PC-9 (cell line): Measurements from ENCODE around the gene FGD4. TPM values are rescaled to one million over a fixed set of nuclear protein-coding genes. Genes with fewer than 3 reads are reported as not detected.

Experiments
- BruUV-seq: library from RNA; stranded (reverse); fragments of 400-500 nt; replicated peaks from 2 replicates; lab custom pipeline; 2021; lab: Mats Ljungman, UMichigan
- CTCF ChIA-PET: fragments of 300-600 bp; sonication (Branson Sonifier 250); formaldehyde crosslinking; loops from one replicate; lab custom pipeline; 2022; ENCODE audit warnings: antibody characterized with exemption; lab: Charles Lee
- POLR2A ChIA-PET: fragments of 300-600 bp; sonication (Branson Sonifier 250); formaldehyde crosslinking; loops from one replicate; lab custom pipeline; 2022; ENCODE audit warnings: antibody characterized with exemption; ENCODE audit not compliant: unreplicated experiment; lab: Charles Lee
- DNase-seq, 2 experiments: peaks; one replicate each; pipeline versions ENCODE4 v3.0.0 to v3.0.0-alpha.2; 2015 to 2022; ENCODE audit warnings: mixed read lengths in 1 of 2
- H2AFZ ChIP-seq: fragments of 200-600 bp; sonication (generic); 2 replicates; pipeline ENCODE4 v1.8.1; 2017; ENCODE audit warnings: antibody characterized with exemption
- H3F3A ChIP-seq: fragments of 200-600 bp; sonication (generic); 2 replicates; pipeline ENCODE4 v1.8.1; 2017; ENCODE audit warnings: antibody characterized with exemption, mild to moderate bottlenecking, low read depth; ENCODE audit not compliant: insufficient read depth
- H3K27ac ChIP-seq: fragments of 200-600 bp; sonication (generic); 2 replicates; pipeline ENCODE4 v1.6.1; 2016; ENCODE audit warnings: mixed run types
- H3K27me3 ChIP-seq: fragments of 200-600 bp; sonication (generic); 2 replicates; pipeline ENCODE4 v1.6.1; 2016; ENCODE audit warnings: low read depth, mixed run types; ENCODE audit not compliant: insufficient read depth
- H3K36me3 ChIP-seq: fragments of 200-600 bp; sonication (generic); 2 replicates; pipeline ENCODE4 v1.6.1; 2016; ENCODE audit warnings: low read depth, mixed run types
- H3K4me1 ChIP-seq: fragments of 200-600 bp; sonication (generic); replicated peaks from 2 replicates; pipeline ENCODE4 v1.6.1; 2016; ENCODE audit warnings: mixed run types; ENCODE audit not compliant: insufficient read depth
- H3K4me2 ChIP-seq: fragments of 200-600 bp; sonication (generic); 2 replicates; pipeline ENCODE4 v1.6.1; 2017; ENCODE audit warnings: mixed run types
- H3K4me3 ChIP-seq: fragments of 200-600 bp; sonication (generic); 2 replicates; pipeline ENCODE4 v1.6.1; 2016; ENCODE audit warnings: mixed run types
- H3K79me2 ChIP-seq: fragments of 200-600 bp; sonication (generic); 2 replicates; pipeline ENCODE4 v1.6.1; 2017; ENCODE audit warnings: low read depth, mixed run types
- H3K9me2 ChIP-seq: fragments of 200-600 bp; sonication (generic); 2 replicates; pipeline ENCODE4 v1.8.1; 2017; ENCODE audit warnings: mild to moderate bottlenecking; ENCODE audit not compliant: insufficient read depth
- H3K9me3 ChIP-seq: fragments of 200-600 bp; sonication (generic); 2 replicates; pipeline ENCODE4 v1.8.1; 2016; ENCODE audit warnings: low read depth; ENCODE audit not compliant: insufficient read depth
- H4K20me1 ChIP-seq: fragments of 200-600 bp; sonication (generic); 2 replicates; pipeline ENCODE4 v1.8.1; 2017; ENCODE audit not compliant: insufficient read depth
- EZH2 ChIP-seq: fragments of 200-600 bp; sonication (generic); IDR thresholded peaks from 2 replicates; pipeline ENCODE4 v1.8.0; 2017; ENCODE audit warnings: antibody characterized with exemption, low read depth
- intact Hi-C: fragments of 100-400 bp; cut with micrococcal nuclease; formaldehyde crosslinking; loops from one replicate; pipeline ENCODE4 v1.10.0; 2022; ENCODE audit not compliant: unreplicated experiment
- total RNA-seq: library from RNA; stranded (reverse); gene quantifications from 2 replicates; pipeline ENCODE4 v1.2.3, GENCODE V29; 2021
- TF ChIP-seq, protein P1 (sequence below): fragments of 200-600 bp; sonication (generic); conservative IDR thresholded peaks from 2 replicates; pipeline ENCODE4 v1.6.1; 2017; ENCODE audit warnings: mixed run types, antibody characterized with exemption, mild to moderate bottlenecking, moderate library complexity

FGD4 gene
- total RNA-seq, 1 experiment from 2014 or later = 28.3 TPM

DNA sequence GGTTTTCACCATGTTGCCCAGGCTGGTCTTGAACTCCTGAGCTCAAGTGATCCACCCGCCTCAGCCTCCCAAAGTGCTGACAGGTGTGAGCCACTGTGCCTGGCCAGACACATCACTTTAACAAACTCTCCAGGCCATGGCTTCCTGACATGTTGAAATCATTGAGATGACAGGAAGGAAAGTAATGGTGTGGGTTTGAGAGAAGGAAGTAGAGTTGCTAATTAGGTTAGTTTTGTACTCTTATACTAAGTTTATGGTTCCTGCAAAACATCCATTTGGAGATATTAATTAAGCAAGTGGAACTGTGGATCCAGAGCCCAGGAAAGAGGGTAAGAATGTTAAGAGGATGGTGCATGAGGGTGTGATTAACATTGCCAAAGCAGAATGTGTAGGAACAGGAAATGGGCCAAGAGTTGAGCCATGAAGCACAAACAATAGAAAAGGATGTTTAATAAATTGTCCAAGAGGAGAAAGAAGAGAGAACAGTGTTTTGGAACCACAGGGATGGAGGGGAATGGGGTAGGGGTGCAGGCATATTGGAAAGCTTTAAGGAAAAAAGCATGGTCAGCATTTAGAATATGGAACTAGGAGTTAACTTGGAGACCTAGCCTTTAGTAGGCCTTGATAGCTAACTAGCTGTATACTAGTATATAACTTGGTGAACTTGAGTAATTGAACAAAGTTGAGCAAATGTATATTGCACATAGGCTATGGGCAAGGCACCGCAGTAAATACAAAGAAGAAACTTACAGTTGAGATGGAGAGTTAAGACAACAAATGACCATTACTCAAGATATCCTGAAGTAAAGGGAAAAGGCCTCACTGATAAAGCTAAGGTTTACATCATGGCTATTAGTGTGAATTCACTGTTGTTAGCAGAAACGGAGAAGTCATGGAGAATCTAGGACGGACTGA is 188.5 kb downstream of the FGD4 start:
- no peaks in the 10 kb centered on the region for H3F3A ChIP-seq
- H2AFZ ChIP-seq = no peak overlapping the region
- TF ChIP-seq EZH2 = no peak
- TF ChIP-seq, protein P1, sequence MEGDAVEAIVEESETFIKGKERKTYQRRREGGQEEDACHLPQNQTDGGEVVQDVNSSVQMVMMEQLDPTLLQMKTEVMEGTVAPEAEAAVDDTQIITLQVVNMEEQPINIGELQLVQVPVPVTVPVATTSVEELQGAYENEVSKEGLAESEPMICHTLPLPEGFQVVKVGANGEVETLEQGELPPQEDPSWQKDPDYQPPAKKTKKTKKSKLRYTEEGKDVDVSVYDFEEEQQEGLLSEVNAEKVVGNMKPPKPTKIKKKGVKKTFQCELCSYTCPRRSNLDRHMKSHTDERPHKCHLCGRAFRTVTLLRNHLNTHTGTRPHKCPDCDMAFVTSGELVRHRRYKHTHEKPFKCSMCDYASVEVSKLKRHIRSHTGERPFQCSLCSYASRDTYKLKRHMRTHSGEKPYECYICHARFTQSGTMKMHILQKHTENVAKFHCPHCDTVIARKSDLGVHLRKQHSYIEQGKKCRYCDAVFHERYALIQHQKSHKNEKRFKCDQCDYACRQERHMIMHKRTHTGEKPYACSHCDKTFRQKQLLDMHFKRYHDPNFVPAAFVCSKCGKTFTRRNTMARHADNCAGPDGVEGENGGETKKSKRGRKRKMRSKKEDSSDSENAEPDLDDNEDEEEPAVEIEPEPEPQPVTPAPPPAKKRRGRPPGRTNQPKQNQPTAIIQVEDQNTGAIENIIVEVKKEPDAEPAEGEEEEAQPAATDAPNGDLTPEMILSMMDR = no peak
- H3K4me3 ChIP-seq = no peak overlapping the region
- BruUV-seq = no TSS peak
- no peak for DNase-seq
- H3K9me3 ChIP-seq = no peaks in the 10 kb centered on the region
- H3K9me2 ChIP-seq = 0 out of 2 replicates have a peak, but pooled peaks cover 4% of the 10 kb centered on the region
- no peaks in the 10 kb centered on the region for H3K27me3 ChIP-seq
- POLR2A ChIA-PET = no interaction called here
- H4K20me1 ChIP-seq = no peaks in the 10 kb centered on the region
- CTCF ChIA-PET = no interaction called here
- H3K36me3 ChIP-seq = no peaks in the 10 kb centered on the region
- H3K4me2 ChIP-seq = no peak overlapping the region
- intact Hi-C loops = no loop called here
- no peak overlapping the region for H3K27ac ChIP-seq
- H3K4me1 ChIP-seq = 0 out of 2 replicates have a peak, but pooled peaks cover 3% of the 10 kb centered on the region
- H3K79me2 ChIP-seq = no peaks in the 10 kb centered on the region

DNA sequence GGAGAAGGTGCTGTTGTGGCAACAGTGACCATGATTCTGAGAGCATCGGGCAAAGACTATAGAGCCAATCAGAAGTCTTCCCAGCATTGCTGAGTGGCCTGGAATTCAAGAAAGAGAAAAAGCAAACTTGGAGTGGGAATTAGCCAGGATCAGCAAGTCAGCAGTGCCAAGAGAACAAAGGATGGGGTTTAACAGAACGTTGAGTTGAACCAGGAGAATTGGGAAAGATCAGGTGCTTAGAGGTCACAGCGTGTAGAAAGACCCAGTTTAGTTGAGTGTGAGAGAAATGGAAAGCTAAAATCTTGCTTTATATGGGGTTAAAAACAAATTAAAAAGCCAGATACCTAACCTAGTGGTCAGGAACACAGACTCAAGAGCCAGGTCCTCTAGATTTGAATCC is 189.2 kb downstream of the FGD4 start:
- no peak for DNase-seq
- Histone ChIP-seq H3F3A (no peaks in the 10 kb centered on the region), H3K4me2 (no peak overlapping the region), H3K79me2 (no peaks in the 10 kb centered on the region), H3K36me3 (no peaks in the 10 kb centered on the region), H3K4me1 (no peaks in the 10 kb centered on the region), H3K27me3 (no peaks in the 10 kb centered on the region), H3K27ac (no peak overlapping the region), H3K9me3 (no peaks in the 10 kb centered on the region), H3K4me3 (no peak overlapping the region), H4K20me1 (no peaks in the 10 kb centered on the region), H3K9me2 (0 out of 2 replicates have a peak, but pooled peaks cover 4% of the 10 kb centered on the region), H2AFZ (no peak overlapping the region)
- CTCF ChIA-PET = no interaction called here
- no TSS peak for BruUV-seq
- intact Hi-C loops = no loop called here
- no peak for TF ChIP-seq EZH2
- TF ChIP-seq, protein P1 = no peak
- POLR2A ChIA-PET = no interaction called here

DNA sequence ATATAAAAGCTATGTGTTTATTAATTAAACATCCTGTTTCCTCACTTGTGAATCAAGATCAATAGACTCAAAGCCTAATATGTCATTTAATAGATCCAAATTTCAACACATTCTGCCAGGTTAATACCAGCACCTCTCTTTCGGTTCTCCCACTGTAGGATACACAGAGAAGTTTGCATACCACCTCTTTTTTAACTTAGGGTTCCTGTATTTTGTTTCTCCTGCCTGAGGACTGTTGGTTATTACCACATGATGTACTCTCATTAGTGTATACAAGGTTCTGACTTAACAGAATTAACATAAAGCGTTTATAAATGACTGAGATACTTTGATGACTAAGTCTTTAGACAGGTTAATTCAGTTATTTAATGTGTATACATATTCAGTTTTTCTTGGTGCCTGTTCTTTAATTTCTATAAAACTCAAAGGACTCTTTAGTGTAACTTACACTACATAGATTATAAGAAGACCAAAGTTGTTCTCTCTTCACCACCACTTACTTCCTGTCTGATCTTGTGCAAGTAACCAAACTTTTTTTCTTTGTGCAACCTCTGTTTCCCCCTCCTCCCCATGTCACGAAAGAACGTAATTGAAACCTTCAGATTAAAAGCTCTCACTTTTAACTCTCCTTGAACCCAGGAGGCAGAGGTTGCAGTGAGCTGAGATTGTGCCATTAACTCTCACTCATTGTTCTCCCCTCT is 190.0 kb downstream of the FGD4 start:
- H3K36me3 ChIP-seq = no peaks in the 10 kb centered on the region
- H3K9me2 ChIP-seq = 0 out of 2 replicates have a peak, but pooled peaks cover 4% of the 10 kb centered on the region
- H4K20me1 ChIP-seq = no peaks in the 10 kb centered on the region
- BruUV-seq = no TSS peak
- H3K4me2 ChIP-seq = no peak overlapping the region
- no peaks in the 10 kb centered on the region for H3K79me2 ChIP-seq
- H2AFZ ChIP-seq = no peak overlapping the region
- no peak for DNase-seq
- intact Hi-C loops = no loop called here
- H3K9me3 ChIP-seq = no peaks in the 10 kb centered on the region
- ChIA-PET CTCF (no interaction called here), POLR2A (interaction anchor here (0.6 kb wide), 1 partner anchor 347 kb away, joined by 4 read pairs; no protein-coding TSS in a partner anchor)
- H3K4me3 ChIP-seq = no peak overlapping the region
- no peak overlapping the region for H3K27ac ChIP-seq
- H3F3A ChIP-seq = no peaks in the 10 kb centered on the region
- no peaks in the 10 kb centered on the region for H3K4me1 ChIP-seq
- no peak for TF ChIP-seq EZH2
- TF ChIP-seq, protein P1 = no peak
- H3K27me3 ChIP-seq = no peaks in the 10 kb centered on the region
